Measurements from ENCODE around the gene FKBP15. TPM values are rescaled to one million over a fixed set of nuclear protein-coding genes. Genes with fewer than 3 reads are reported as not detected.

Gene FKBP15
- total and polyA plus RNA-seq, 2 experiments from 2014 or later = 7.7 to 13.7 TPM

- H3K9me3 ChIP-seq (ENCODE audit: low read depth) = no peaks in the 10 kb centered on the region
- 68% methylated on average over 5 of the region's 5 CpGs for WGBS (ENCODE audit: low lambda C conversion rate, missing lambda C conversion rate)
- no peak overlapping the region for H3K4me2 ChIP-seq
- H3K79me2 ChIP-seq = no peaks in the 10 kb centered on the region
- H3K9me2 ChIP-seq (replicated peaks; ENCODE audit: insufficient read depth) = no peaks in the 10 kb centered on the region
- H3K4me1 ChIP-seq (ENCODE audit: insufficient read depth) = no peaks in the 10 kb centered on the region
- no peaks in the 10 kb centered on the region for H3K27me3 ChIP-seq
- no peak overlapping the region for H3K27ac ChIP-seq
- no peaks in the 10 kb centered on the region for H4K20me1 ChIP-seq (ENCODE audit: insufficient read depth, poor library complexity, severe bottlenecking)
- TF ChIP-seq EZH2 (IDR thresholded peaks at IDR 0.05; ENCODE audit: borderline replicate concordance) (no peak), EZH2phosphoT487 (IDR thresholded peaks at IDR 0.05; ENCODE audit: low read depth, severe bottlenecking, unreplicated experiment) (no peak)
- no peak overlapping the region for H2AFZ ChIP-seq
- DNase-seq (ENCODE audit: low spot score) = no peak
- no peak overlapping the region for H3K4me3 ChIP-seq
- no peaks in the 10 kb centered on the region for H3K36me3 ChIP-seq (replicated peaks; ENCODE audit: insufficient read depth, low read depth)
Measured at GRCh38 chr9:113139953-113140352, 81.1 kb downstream of the FKBP15 start.

DNA sequence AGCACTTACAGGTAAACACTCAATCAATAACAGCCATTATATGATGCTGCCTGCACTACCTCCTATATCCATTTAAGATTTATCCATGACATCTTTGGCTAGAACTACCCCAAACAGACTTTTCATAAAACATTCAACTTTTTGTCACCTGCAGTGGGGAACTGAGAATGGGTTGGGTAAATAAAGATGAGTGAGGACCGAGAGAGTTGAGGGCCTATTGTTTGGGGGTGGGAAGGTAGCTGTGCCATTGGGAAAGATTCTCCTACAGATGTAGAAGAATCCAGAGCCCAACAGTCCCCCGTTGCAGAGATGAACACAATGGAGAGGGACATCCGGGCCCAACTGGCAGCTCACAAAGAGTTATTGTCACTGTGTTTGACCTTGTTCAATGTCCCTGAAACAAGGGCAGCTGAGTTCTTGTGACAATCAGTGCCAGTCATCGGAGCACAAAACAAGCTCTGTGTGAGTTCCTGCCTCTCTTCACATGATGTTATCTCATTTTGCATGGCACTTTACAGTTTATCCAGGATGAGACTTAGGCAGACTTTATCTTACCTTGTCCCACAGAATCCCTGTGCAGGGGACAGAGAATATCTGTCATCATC, 81.8 kb downstream of the FKBP15 start:
- WGBS (ENCODE audit: low lambda C conversion rate, missing lambda C conversion rate) = 85% methylated on average over 4 of the region's 4 CpGs
- H3K4me2 ChIP-seq = no peak overlapping the region

GRCh38 chr9:113138760-113139159, 82.3 kb downstream of the FKBP15 start:
- H3K9me2 ChIP-seq (replicated peaks; ENCODE audit: insufficient read depth) = no peaks in the 10 kb centered on the region
- no peaks in the 10 kb centered on the region for H3K27me3 ChIP-seq
- no peak overlapping the region for H3K4me3 ChIP-seq
- H3K4me1 ChIP-seq (ENCODE audit: insufficient read depth) = no peaks in the 10 kb centered on the region
- DNase-seq (ENCODE audit: low spot score) = no peak
- WGBS (ENCODE audit: low lambda C conversion rate, missing lambda C conversion rate) = 50% methylated on average over 3 of the region's 3 CpGs
- no peak overlapping the region for H2AFZ ChIP-seq
- no peak overlapping the region for H3K4me2 ChIP-seq
- H3K9me3 ChIP-seq (ENCODE audit: low read depth) = no peaks in the 10 kb centered on the region
- H4K20me1 ChIP-seq (ENCODE audit: insufficient read depth, poor library complexity, severe bottlenecking) = no peaks in the 10 kb centered on the region
- no peak overlapping the region for H3K27ac ChIP-seq
- no peak for TF ChIP-seq EZH2phosphoT487 (IDR thresholded peaks at IDR 0.05; ENCODE audit: low read depth, severe bottlenecking, unreplicated experiment)
- TF ChIP-seq EZH2 (IDR thresholded peaks at IDR 0.05; ENCODE audit: borderline replicate concordance) = no peak
- TF ChIP-seq, protein P1, sequence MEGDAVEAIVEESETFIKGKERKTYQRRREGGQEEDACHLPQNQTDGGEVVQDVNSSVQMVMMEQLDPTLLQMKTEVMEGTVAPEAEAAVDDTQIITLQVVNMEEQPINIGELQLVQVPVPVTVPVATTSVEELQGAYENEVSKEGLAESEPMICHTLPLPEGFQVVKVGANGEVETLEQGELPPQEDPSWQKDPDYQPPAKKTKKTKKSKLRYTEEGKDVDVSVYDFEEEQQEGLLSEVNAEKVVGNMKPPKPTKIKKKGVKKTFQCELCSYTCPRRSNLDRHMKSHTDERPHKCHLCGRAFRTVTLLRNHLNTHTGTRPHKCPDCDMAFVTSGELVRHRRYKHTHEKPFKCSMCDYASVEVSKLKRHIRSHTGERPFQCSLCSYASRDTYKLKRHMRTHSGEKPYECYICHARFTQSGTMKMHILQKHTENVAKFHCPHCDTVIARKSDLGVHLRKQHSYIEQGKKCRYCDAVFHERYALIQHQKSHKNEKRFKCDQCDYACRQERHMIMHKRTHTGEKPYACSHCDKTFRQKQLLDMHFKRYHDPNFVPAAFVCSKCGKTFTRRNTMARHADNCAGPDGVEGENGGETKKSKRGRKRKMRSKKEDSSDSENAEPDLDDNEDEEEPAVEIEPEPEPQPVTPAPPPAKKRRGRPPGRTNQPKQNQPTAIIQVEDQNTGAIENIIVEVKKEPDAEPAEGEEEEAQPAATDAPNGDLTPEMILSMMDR (IDR thresholded peaks at IDR 0.05; ENCODE audit: poor library complexity) = no peak
- H3K79me2 ChIP-seq = no peaks in the 10 kb centered on the region
- no peaks in the 10 kb centered on the region for H3K36me3 ChIP-seq (replicated peaks; ENCODE audit: insufficient read depth, low read depth)

More for the DNA sequence above, 81.8 kb downstream of the FKBP15 start:
- no peaks in the 10 kb centered on the region for H3K9me2 ChIP-seq (replicated peaks; ENCODE audit: insufficient read depth)
- no peaks in the 10 kb centered on the region for H3K4me1 ChIP-seq (ENCODE audit: insufficient read depth)
- TF ChIP-seq EZH2phosphoT487 (IDR thresholded peaks at IDR 0.05; ENCODE audit: low read depth, severe bottlenecking, unreplicated experiment) (no peak), EZH2 (IDR thresholded peaks at IDR 0.05; ENCODE audit: borderline replicate concordance) (no peak)
- TF ChIP-seq, protein P1 (IDR thresholded peaks at IDR 0.05; ENCODE audit: poor library complexity) = no peak
- no peak overlapping the region for H2AFZ ChIP-seq
- H3K79me2 ChIP-seq = no peaks in the 10 kb centered on the region
- H3K9me3 ChIP-seq (ENCODE audit: low read depth) = no peaks in the 10 kb centered on the region
- no peaks in the 10 kb centered on the region for H4K20me1 ChIP-seq (ENCODE audit: insufficient read depth, poor library complexity, severe bottlenecking)
- no peak overlapping the region for H3K27ac ChIP-seq
- H3K36me3 ChIP-seq (replicated peaks; ENCODE audit: insufficient read depth, low read depth) = no peaks in the 10 kb centered on the region
- H3K4me3 ChIP-seq = no peak overlapping the region
- DNase-seq (ENCODE audit: low spot score) = no peak
- H3K27me3 ChIP-seq = no peaks in the 10 kb centered on the region

DNA sequence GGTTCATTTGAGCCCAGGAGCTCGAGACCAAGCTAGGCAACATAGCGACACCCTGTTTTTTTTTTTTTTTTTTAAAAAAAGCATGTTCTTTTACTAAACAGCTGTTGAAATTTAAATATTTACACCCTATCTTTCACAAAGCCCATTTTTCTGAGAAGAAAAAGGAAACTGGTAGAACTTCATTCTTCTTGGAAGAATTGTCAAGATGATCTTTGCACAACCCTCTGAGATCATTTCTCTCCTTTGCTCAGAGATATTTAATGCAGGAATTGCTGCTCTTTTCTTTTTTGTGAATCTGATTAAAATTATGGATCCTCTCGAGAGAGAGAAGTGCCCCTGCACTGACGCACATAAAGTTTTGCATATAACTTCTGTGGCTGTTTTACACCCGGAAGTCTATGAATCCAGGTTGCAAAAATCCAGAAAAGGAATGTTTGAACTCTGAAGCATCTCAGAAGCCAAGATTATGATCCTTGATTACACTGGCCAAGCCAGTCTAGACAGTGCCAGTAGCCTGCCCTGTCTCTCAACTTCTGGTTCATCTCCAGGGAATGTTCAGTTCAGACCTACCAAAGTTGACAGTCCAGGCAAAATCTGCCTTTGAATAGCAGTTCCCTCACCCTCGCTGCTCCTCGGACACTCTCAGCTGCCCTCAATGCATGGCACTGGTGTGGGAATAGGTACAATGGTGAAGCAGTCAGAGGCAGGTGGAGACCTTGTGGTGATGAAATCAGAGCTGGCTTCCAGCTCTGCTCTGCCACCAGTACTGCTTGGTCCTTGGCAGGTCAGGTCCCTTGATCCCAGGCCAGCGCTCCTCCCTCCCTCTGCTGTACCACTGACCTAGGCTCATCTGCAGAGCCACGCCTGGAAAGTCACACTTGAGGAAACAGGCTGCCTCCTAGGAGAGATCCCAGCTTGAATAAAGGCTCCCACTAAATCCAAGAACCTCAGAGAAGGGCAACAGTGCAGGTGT, 83.6 kb downstream of the FKBP15 start:
- Histone ChIP-seq H3K27me3 (no peaks in the 10 kb centered on the region), H2AFZ (no peak overlapping the region), H3K9me2 (replicated peaks; ENCODE audit: insufficient read depth) (no peaks in the 10 kb centered on the region), H3K27ac (no peak overlapping the region), H3K4me1 (ENCODE audit: insufficient read depth) (no peaks in the 10 kb centered on the region), H4K20me1 (ENCODE audit: insufficient read depth, poor library complexity, severe bottlenecking) (no peaks in the 10 kb centered on the region), H3K4me2 (no peak overlapping the region), H3K79me2 (no peaks in the 10 kb centered on the region), H3K36me3 (replicated peaks; ENCODE audit: insufficient read depth, low read depth) (no peaks in the 10 kb centered on the region), H3K4me3 (no peak overlapping the region), H3K9me3 (ENCODE audit: low read depth) (no peaks in the 10 kb centered on the region)
- no peak for DNase-seq (ENCODE audit: low spot score)
- TF ChIP-seq, protein P1 (IDR thresholded peaks at IDR 0.05; ENCODE audit: poor library complexity) = no peak
- TF ChIP-seq EZH2phosphoT487 (IDR thresholded peaks at IDR 0.05; ENCODE audit: low read depth, severe bottlenecking, unreplicated experiment) = no peak
- TF ChIP-seq EZH2 (IDR thresholded peaks at IDR 0.05; ENCODE audit: borderline replicate concordance) = no peak
- 69% methylated on average over 9 of the region's 9 CpGs for WGBS (ENCODE audit: low lambda C conversion rate, missing lambda C conversion rate)

Measured in hepatocyte (in vitro differentiated cells).